Measurements from ENCODE around the gene USF2.

Gene USF2

GRCh38 chr19:35294328-35294727 is 25.6 kb downstream of the USF2 start:
- TF ChIP-seq CTCF (conservative IDR thresholded peaks at IDR 0.05; ENCODE audit: low read depth, low read length) = no peak
- H3K4me3 ChIP-seq (ENCODE audit: low read length) = no peak overlapping the region
- no peak for DNase-seq (ENCODE audit: low read depth)

- no peak for DNase-seq (ENCODE audit: low read depth)
- TF ChIP-seq CTCF (conservative IDR thresholded peaks at IDR 0.05; ENCODE audit: low read depth, low read length) = no peak
- no peak overlapping the region for H3K4me3 ChIP-seq (ENCODE audit: low read length)
Measured at GRCh38 chr19:35294859-35295791, 26.4 kb downstream of the USF2 start.

GRCh38 chr19:35295792-35296462 is 27.2 kb downstream of the USF2 start:
- DNase-seq (ENCODE audit: low read depth) = no peak
- TF ChIP-seq CTCF (conservative IDR thresholded peaks at IDR 0.05; ENCODE audit: low read depth, low read length) = no peak
- H3K4me3 ChIP-seq (ENCODE audit: low read length) = no peak overlapping the region

GRCh38 chr19:35296644-35297514 is 28.1 kb downstream of the USF2 start:
- no peak for TF ChIP-seq CTCF (conservative IDR thresholded peaks at IDR 0.05; ENCODE audit: low read depth, low read length)
- DNase-seq (ENCODE audit: low read depth) = no peak
- no peak overlapping the region for H3K4me3 ChIP-seq (ENCODE audit: low read length)

- no peak overlapping the region for H3K4me3 ChIP-seq (ENCODE audit: low read length)
- DNase-seq (ENCODE audit: low read depth) = no peak
Measured at GRCh38 chr19:35297515-35297848, 28.7 kb downstream of the USF2 start.

GRCh38 chr19:35297922-35298321 is 29.2 kb downstream of the USF2 start:
- no peak for TF ChIP-seq CTCF (conservative IDR thresholded peaks at IDR 0.05; ENCODE audit: low read depth, low read length)
- DNase-seq (ENCODE audit: low read depth) = no peak
- H3K4me3 ChIP-seq (ENCODE audit: low read length) = no peak overlapping the region

More at GRCh38 chr19:35297515-35297848, 28.7 kb downstream of the USF2 start:
- TF ChIP-seq CTCF (conservative IDR thresholded peaks at IDR 0.05; ENCODE audit: low read depth, low read length) = no peak
